Fibroblast of the aortic adventitia (primary cell): ENCODE measurements around the gene CCR7. TPM values are rescaled to one million over a fixed set of nuclear protein-coding genes. Genes with fewer than 3 reads are reported as not detected.

Experiments used
- DNase-seq: peaks from one replicate; pipeline ENCODE4 v3.0.0-alpha.2; 2010; ENCODE audit warnings: low read depth
- H3K4me3 ChIP-seq: 2 replicates; pipeline ENCODE4 v1.5.1; 2011; ENCODE audit warnings: low read depth, mild to moderate bottlenecking, control low read depth, low read length, moderate library complexity
- total RNA-seq: library from RNA; depleted of rRNA; stranded (reverse); fragments of >200 nt; gene quantifications from 2 replicates; pipeline ENCODE4 v1.2.3, GENCODE V29; 2012; ENCODE audit warnings: low replicate concordance
- TF ChIP-seq, protein P1 (sequence below): IDR thresholded peaks from 2 replicates; pipeline ENCODE4 v1.5.1; 2011; ENCODE audit warnings: mild to moderate bottlenecking, low read length, control low read depth, inconsistent platforms; ENCODE audit not compliant: insufficient read depth

CCR7 gene
- total RNA-seq, 1 donor = not detected

GRCh38 chr17:40524243-40524965, 40.9 kb downstream of the CCR7 start:
- DNase-seq = no peak
- TF ChIP-seq, protein P1, sequence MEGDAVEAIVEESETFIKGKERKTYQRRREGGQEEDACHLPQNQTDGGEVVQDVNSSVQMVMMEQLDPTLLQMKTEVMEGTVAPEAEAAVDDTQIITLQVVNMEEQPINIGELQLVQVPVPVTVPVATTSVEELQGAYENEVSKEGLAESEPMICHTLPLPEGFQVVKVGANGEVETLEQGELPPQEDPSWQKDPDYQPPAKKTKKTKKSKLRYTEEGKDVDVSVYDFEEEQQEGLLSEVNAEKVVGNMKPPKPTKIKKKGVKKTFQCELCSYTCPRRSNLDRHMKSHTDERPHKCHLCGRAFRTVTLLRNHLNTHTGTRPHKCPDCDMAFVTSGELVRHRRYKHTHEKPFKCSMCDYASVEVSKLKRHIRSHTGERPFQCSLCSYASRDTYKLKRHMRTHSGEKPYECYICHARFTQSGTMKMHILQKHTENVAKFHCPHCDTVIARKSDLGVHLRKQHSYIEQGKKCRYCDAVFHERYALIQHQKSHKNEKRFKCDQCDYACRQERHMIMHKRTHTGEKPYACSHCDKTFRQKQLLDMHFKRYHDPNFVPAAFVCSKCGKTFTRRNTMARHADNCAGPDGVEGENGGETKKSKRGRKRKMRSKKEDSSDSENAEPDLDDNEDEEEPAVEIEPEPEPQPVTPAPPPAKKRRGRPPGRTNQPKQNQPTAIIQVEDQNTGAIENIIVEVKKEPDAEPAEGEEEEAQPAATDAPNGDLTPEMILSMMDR = no peak
- no peak overlapping the region for H3K4me3 ChIP-seq

DNA sequence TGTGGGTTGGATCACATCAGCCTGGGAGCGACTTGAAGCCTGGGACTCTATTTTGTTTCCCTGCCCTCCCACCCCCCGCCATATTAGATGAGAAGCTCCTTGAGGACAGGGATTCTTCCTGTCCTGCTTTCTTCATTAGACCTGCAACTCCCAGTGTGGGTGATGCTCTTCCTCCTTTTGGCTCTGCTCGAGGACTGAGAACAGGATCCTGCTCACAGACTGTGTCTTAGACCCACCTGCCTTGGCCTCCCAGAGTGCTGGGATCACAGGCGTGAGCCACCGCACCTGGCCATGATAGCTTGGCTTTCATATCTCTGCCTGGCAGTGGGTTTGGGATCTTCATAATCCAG, 42.3 kb downstream of the CCR7 start:
- no peak for DNase-seq
- TF ChIP-seq, protein P1 = no peak
- no peak overlapping the region for H3K4me3 ChIP-seq

- H3K4me3 ChIP-seq = no peak overlapping the region
- no peak for DNase-seq
- TF ChIP-seq, protein P1 = no peak
These were observed 42.9 kb downstream of the CCR7 start for GRCh38 chr17:40522250-40522960.

- no peak for DNase-seq
- TF ChIP-seq, protein P1 = no peak
- H3K4me3 ChIP-seq = no peak overlapping the region
These were observed 44.2 kb downstream of the CCR7 start for GRCh38 chr17:40520991-40521453.

- TF ChIP-seq, protein P1 = no peak
- no peak for DNase-seq
- no peak overlapping the region for H3K4me3 ChIP-seq
These were observed 46.0 kb downstream of the CCR7 start for GRCh38 chr17:40519089-40519775.

GRCh38 chr17:40518401-40519088, 46.7 kb downstream of the CCR7 start:
- TF ChIP-seq, protein P1 = no peak
- DNase-seq = no peak
- H3K4me3 ChIP-seq = no peak overlapping the region
